GM08714 (cell line): ENCODE measurements around the gene LIMS2.

Experiments
- H3K4me3 ChIP-seq: fragments of 200-500 bp; sonication (Bioruptor generic); 2 replicates; pipeline ENCODE4 v1.5.1; 2014; ENCODE audit warnings: mild to moderate bottlenecking, low read length, inconsistent platforms
- ZNF274 ChIP-seq: IDR thresholded peaks from 2 replicates; pipeline ENCODE4 v1.6.1; 2012; ENCODE audit warnings: mild to moderate bottlenecking, low read depth, low read length

LIMS2 gene

DNA sequence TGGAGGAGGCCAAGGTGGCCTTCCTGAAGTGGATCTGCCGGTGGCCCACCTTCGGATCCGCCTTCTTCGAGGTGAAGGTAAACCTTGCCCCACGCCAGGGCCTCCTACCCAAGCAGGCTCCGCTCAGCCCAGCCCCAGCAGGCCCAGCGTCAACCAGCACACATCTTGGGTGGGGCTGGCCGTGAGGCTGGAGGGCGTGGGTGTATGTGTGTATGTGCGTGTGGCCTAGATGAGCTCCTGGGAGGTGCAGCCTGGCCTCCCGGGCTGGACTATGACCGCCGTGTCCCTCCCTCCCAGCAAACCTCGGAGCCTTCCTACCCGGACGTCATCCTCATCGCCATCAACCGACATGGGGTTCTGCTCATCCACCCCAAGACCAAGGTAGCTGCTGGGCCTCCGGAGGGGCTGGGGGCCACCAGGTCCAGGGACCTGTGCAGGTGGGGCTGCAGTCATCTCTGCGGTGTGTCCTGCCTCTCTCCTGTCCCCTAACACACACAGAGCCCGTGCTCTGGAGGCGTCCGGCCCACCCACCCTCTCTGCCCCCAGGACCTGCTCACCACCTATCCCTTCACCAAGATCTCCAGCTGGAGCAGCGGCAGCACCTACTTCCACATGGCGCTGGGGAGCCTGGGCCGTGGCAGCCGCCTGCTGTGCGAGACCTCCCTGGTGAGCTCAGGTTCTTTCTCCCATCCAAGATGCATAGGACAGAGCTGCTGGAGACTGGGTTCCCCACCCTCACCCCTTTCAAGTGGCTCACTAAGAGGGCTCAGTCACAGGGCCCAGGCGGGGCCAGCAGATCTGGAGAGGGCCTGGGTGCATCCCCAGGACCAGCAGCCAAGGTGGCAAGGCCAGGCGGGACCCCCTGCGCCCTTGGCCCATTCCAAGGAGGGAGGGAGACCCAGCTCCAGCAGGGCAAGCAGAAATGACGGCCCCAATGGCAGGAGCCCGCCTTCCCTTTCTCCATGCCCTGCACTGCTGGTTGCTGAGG, 38.8 kb downstream of the LIMS2 start:
- no peak for TF ChIP-seq ZNF274
- no peak overlapping the region for H3K4me3 ChIP-seq

DNA sequence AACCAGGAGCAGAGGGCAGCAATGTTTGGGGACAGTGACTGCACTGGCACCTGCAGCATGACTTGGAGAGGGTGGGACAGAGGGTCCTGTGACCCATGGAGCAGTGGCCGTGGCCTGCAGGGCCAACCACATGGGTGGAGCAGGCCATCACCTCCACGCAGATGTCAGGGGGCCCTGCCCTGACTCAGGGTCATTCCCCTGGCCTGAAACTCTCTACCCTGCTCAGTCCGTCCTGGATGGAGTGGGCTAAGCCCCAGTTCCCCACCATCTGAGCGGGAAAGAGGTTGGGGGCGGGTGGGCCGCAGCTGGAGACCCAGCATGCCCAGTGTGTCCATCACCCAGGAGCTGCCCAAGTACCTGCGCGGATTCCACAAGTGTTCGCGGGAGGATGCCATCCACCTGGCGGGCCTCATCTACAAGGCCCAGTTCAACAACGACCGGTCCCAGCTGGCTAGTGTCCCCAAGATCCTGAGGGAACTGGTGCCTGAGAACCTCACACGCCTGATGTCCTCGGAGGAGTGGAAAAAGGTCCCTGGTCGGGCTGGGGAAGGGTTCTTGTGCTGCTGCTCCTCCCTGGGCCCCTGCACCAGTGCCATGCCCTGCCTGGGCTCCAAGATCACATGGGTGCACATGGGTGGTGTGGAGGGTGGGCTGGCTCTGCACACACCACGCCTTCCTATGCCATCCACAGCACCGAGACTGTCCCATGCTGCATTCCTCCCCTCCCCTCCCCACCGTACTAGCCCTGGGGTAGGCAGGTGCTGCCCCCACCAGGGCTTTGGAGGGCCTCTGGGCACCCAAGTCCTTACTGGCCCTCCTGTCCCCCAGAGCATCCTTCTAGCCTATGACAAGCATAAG, 39.7 kb downstream of the LIMS2 start:
- H3K4me3 ChIP-seq: no peak overlapping the region

DNA sequence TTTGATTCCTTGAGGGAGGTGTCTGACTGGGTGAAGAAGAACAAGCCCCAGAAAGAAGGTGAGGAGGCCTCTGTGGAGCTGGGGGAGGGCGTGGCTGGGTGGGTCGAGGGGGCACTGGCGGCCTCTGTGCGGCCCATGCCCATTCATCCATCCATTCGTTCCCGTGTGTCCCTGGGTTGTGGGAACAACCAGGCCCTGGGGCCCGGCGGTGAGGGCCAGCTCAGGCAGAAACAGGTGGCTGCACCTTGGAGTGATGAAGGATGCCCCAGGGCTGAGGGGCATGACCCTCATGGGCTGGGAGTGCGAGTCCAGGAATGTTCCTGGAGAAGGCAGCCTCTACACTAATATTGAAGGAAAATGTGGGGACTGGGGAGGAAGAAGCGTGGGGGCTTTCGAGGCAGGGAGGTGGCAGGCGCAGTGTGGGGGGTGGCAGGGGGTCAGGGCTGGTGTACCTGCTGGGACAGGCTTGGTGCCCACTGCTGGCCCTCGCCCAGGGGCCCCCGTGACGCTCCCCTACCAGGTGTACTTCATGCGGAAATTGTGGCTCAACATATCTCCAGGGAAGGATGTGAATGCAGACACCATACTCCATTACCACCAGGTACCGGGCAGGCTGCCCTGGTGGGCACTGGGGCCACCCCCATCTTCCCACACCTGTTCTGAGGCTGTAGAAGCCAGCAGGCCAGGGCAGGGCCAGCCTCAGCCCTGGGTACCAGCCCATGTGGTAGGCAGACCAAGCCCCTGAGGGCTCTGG, 40.5 kb downstream of the LIMS2 start:
- no peak overlapping the region for H3K4me3 ChIP-seq
- no peak for TF ChIP-seq ZNF274

More for the DNA sequence above, 39.7 kb downstream of the LIMS2 start:
- TF ChIP-seq ZNF274: no peak

DNA sequence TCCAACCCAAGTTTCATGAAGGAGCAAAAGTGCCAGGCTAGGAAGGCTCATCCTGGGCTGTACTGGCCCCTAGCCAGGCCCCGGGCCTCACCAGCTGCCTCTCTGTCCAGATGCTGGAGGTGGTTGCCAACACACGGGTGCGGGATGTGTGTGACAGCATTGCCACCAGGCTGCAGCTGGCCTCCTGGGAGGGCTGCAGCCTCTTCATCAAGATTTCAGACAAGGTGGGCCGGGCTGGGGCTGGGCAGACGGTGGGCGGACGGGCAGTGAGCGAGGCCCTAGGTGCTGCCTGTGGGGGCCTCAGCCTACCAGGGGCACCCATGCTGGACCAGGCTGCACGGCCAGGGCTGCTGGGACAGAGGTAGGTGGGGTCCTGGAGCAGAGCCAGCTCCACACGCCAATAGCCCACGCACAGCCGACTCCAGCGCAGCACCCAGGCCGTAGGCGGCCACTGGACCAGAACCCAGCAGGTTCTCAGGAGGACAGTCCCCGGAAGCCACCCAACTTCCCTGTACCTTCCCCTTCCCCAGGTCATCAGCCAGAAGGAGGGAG, 41.2 kb downstream of the LIMS2 start:
- no peak for TF ChIP-seq ZNF274
- no peak overlapping the region for H3K4me3 ChIP-seq

DNA sequence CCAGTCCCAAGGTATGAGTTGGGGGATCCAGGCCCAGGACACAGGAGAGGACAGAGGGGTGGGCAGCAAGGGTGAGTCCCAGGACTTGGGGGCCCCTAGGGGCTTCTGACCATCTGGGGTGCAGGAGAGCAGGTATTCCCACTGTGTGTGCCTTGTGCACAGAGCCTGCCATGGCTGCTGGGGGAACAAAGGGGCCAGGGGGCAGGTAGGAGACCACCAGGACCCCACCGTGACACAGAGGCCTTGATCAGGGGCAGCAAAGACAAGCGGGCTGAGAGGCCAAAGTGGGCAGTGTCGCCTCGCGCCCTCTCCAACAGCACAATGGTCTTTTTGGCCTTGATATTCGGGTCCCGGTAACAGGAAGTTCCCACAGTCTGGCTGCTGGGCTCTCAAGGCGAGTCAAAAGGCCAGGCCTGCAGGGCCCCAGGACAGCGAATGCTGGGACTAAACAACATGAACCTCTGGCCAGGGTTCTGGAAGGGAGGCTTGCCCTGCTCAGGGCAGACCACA, 41.7 kb downstream of the LIMS2 start:
- no peak overlapping the region for H3K4me3 ChIP-seq
- TF ChIP-seq ZNF274: no peak

DNA sequence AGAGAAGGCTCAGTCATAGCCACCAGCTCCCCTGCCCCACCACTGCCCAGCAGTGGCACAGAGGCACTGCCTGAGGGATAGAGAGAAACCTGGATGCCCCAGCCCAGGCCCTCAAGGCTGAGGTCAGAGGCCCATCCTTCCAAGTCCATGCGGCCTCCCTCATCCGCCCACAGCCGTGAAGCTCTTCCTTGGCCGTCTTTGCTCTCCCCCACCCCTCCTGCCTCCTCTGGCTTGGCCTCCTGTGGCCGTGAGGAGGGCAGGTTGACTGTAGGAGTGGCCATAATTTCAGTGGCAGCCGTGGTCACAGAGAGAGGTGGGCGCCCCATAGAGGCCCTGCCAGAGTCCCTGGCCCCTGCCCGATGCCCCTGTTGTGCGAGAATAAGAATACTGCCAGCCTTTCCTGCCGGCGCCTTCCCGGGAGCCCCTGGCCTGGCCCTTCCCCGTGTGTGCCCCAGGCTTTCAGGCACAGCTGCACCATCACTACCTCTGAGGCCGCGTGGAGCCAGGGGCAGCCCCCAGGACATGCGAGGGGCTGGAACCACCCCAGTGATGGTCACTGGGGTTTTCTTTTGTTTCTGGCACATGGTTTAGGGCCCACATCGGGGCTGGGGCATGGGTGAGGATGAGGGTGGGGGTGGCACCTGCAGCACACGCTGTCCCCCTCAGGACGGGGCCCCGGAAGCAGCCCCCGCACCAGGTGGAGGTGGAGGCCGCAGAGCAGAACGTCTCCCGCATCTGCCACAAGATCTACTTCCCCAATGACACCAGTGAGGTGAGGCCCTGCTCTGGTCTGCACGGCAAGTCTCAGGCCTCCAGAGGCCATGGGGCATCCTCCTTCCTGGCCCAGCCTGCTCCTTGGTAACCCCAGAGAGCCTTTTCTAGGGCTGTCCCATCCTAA, 42.5 kb downstream of the LIMS2 start:
- no peak overlapping the region for H3K4me3 ChIP-seq
- TF ChIP-seq ZNF274: no peak

DNA sequence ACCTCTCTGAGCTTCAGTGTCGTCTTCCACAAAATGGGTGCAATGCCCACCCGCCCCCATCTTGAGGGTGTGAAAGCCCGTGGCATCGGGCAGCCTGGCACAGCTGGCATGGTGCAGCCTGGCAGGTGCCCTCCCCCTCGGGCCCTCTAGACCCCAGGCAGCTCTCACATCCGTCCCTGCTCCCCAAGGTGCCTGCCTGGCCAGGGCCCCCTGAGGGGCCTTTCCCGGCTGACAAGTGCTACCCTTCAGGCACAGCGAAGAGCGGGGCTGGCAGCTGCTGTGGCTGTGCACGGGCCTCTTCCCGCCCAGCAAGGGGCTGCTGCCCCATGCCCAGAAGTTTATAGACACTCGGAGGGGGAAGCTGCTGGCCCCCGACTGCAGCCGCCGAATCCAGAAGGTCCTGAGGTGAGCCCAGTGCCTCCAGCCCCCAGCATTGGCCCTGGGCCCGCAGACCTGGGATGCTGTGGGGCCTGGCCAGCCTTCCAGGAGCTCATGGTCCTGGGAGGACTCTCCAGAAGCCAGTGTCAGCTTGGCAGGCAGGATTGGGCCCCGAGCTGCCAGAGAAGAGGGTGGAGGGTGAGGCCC, 43.2 kb downstream of the LIMS2 start:
- TF ChIP-seq ZNF274: no peak
- H3K4me3 ChIP-seq: no peak overlapping the region

DNA sequence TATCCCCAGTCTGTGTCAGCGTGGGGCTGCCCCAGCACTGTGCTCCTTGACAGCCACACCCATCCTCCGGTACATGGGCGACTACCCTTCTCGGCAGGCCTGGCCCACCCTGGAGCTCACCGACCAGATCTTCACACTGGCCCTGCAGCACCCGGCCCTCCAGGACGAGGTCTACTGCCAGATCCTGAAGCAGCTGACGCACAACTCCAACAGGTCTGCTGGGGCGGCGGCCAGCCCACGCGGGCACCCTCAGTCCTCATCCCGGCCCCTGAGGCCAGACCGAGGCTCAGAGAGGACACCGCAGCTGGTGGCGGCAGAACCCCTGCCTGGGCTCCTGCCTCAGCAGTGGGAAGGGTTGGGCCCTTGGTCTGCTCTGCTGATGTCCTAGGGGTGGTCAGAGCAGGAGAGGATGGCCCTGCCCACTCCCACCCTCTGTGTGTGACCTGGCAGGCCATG, 43.8 kb downstream of the LIMS2 start:
- H3K4me3 ChIP-seq: no peak overlapping the region
- no peak for TF ChIP-seq ZNF274

DNA sequence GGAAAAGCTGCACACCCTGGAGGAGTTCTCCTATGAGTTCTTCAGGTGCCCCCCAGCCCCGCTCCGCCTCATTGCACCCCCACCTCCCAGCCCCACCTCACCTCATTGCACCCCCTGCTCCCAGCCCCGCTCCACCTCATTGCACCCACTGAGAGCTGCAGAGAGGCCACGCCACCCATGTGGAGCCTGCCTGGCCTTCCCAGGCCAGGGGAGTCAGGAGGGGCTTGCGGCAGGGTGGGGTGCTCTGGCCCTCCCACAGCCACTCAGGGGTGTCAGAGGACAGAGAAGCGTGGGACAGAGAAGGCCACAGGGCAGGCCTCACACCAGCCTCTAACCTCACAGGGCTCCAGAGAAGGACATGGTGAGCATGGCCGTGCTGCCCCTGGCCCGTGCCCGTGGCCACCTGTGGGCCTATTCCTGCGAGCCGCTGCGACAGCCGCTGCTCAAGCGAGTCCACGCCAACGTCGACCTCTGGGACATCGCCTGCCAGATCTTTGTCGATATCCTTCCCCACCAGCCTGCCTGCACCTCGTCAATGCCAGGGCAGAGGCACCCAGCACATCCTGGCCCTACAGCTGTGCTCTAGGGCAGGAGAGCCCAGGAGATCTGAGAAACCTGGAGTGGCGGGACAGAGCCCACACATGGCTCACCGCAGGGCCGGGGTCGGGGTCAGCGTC, 44.3 kb downstream of the LIMS2 start:
- H3K4me3 ChIP-seq: no peak overlapping the region

DNA sequence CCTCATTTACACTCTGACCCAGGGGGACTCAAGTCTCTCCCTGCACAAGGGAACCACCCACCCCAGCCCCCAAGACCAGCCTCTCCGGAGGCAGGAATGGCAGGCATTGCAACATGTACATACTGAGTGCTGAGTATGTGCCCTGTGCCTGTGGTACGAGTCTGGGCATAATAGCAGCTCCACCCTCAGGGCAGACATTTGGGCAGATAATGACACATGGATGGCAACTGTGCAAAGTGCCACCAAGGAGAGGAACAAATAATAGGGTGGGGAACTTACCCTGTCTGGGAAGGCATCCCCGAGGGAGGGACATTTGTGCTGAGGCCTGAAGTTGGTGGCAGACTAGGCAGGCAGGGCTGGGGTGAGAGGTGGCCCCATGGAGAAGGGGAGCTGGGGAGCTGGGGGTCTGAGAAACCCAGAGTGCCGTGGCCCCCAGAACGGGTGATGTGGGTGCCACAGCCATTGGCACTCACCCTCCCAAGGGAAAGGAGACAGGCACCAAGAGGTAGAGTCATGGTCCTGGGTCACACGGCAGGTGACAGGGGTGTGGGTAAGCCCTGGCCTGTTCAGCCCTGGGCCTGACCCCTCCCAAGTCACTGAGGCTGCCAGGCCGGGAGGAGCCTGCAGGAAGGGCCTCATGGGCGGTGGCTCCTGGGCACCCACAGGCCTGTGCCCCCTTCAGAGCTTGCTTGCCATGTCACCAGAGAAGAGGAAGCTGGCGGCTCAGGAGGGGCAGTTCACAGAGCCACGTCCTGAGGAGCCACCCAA, 45.0 kb downstream of the LIMS2 start:
- H3K4me3 ChIP-seq: no peak overlapping the region

More for the DNA sequence above, 44.3 kb downstream of the LIMS2 start:
- TF ChIP-seq ZNF274: no peak

DNA sequence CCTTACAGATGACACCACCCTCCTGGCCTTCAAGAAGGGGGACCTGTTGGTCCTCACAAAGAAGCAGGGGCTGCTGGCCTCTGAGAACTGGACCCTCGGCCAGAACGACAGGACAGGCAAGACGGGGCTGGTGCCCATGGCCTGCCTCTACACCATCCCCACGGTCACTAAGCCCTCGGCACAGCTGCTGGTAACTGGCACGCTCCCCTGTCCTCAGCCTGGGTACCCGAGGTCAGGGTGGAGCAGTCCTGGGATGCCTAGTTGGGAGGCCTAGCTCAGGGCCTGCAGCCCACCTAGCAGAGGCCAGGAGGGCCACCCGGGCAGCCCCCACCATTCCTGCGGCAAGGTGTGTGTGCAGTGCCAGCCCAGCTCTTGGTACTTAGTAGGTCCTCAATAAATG, 45.7 kb downstream of the LIMS2 start:
- TF ChIP-seq ZNF274: no peak
- H3K4me3 ChIP-seq: no peak overlapping the region

More for the DNA sequence above, 45.0 kb downstream of the LIMS2 start:
- TF ChIP-seq ZNF274: no peak
